WTC11 (cell line): Measurements from ENCODE around the gene PHACTR3.

Experiments used
- CREB1 ChIP-seq: sonication (generic); formaldehyde crosslinking; IDR thresholded peaks from 2 replicates; pipeline ENCODE4 v1.8.0; 2023; ENCODE audit warnings: mild to moderate bottlenecking, missing genetic modification reagents
- TF ChIP-seq, protein P1 (sequence below): sonication (generic); formaldehyde crosslinking; IDR thresholded peaks from 2 replicates; pipeline ENCODE4 v1.8.1; 2022; ENCODE audit warnings: low read depth, mild to moderate bottlenecking, moderate library complexity, missing genetic modification reagents, borderline replicate concordance
- TF ChIP-seq, protein P2 (sequence below): fragments of 200-600 bp; IDR thresholded peaks from 2 replicates; pipeline ENCODE4 v1.8.0; 2022; ENCODE audit warnings: antibody characterized with exemption
- TF ChIP-seq, protein P3 (sequence below): sonication (generic); formaldehyde crosslinking; IDR thresholded peaks from 2 replicates; pipeline ENCODE4 v1.8.1; 2022; ENCODE audit warnings: mild to moderate bottlenecking, moderate library complexity, missing genetic modification reagents

DNA sequence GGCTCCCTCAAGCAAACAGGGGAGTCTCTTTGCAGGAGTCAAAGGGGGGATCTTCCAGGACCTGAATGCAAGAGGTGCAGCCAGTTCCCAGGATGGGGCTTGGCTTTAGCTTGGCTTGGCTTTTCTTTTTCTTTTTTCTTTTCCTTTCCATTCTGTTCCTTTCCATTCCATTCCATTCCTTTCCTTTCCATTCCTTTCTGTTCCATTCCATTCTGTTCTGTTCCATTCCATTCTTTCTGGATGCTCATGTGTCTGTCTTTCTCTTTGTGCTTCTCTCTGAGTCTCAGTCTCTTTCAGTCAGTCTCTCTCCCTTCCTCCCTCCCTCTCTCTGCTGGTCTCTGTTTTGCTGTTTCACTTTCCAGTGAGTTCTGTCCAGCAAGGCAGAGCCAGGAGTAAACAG lies 163.3 kb downstream of the PHACTR3 start:
- TF ChIP-seq, protein P1, sequence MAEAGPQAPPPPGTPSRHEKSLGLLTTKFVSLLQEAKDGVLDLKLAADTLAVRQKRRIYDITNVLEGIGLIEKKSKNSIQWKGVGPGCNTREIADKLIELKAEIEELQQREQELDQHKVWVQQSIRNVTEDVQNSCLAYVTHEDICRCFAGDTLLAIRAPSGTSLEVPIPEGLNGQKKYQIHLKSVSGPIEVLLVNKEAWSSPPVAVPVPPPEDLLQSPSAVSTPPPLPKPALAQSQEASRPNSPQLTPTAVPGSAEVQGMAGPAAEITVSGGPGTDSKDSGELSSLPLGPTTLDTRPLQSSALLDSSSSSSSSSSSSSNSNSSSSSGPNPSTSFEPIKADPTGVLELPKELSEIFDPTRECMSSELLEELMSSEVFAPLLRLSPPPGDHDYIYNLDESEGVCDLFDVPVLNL (CRISPR knock-in tag), result no peak
- TF ChIP-seq, protein P2, sequence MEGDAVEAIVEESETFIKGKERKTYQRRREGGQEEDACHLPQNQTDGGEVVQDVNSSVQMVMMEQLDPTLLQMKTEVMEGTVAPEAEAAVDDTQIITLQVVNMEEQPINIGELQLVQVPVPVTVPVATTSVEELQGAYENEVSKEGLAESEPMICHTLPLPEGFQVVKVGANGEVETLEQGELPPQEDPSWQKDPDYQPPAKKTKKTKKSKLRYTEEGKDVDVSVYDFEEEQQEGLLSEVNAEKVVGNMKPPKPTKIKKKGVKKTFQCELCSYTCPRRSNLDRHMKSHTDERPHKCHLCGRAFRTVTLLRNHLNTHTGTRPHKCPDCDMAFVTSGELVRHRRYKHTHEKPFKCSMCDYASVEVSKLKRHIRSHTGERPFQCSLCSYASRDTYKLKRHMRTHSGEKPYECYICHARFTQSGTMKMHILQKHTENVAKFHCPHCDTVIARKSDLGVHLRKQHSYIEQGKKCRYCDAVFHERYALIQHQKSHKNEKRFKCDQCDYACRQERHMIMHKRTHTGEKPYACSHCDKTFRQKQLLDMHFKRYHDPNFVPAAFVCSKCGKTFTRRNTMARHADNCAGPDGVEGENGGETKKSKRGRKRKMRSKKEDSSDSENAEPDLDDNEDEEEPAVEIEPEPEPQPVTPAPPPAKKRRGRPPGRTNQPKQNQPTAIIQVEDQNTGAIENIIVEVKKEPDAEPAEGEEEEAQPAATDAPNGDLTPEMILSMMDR, result no peak
- TF ChIP-seq, protein P3, sequence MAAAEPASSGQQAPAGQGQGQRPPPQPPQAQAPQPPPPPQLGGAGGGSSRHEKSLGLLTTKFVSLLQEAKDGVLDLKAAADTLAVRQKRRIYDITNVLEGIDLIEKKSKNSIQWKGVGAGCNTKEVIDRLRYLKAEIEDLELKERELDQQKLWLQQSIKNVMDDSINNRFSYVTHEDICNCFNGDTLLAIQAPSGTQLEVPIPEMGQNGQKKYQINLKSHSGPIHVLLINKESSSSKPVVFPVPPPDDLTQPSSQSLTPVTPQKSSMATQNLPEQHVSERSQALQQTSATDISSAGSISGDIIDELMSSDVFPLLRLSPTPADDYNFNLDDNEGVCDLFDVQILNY (CRISPR knock-in tag), result no peak
- no peak for TF ChIP-seq CREB1 (CRISPR knock-in tag)
